GM21390 (cell line): ENCODE data around the gene NT5E.

ENCODE experiments used
- ATAC-seq: cut with Tn5 transposase; IDR thresholded peaks from one replicate; pipeline ENCODE4 v1.9.1; 2021; ENCODE audit not compliant: unreplicated experiment

Gene NT5E

DNA sequence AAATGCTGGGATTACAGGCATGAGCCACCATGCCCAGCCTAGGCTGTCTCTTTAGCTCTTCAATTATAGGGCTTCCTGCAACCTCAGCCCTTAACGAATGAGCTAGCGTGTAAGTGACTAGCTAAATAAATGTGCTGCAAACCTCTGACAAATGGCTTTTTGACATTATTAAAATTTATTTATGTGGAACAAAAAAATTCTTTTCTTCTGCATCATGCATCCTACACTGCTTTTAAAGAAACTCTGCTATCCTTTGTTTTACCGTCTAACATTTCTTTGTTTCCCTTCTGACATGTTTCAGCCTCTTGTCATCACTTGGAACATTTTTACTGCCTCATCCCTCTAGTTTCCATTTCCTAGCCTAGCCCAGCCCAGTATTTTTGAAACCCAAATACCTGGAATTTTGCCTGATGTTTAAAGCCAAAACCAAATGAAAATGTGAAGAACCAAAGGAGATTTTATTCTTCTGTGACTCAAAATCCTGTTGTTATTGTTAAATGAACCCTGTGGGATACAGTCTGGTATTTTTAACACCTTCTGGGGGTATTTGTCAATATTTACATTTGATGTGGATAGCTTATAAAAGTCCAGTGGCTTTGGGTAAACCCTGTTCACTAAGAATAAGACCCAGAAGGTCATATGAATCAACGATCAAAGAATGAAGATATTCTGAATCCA, 9.5 kb downstream of the NT5E start:
- ATAC-seq: no peak

DNA sequence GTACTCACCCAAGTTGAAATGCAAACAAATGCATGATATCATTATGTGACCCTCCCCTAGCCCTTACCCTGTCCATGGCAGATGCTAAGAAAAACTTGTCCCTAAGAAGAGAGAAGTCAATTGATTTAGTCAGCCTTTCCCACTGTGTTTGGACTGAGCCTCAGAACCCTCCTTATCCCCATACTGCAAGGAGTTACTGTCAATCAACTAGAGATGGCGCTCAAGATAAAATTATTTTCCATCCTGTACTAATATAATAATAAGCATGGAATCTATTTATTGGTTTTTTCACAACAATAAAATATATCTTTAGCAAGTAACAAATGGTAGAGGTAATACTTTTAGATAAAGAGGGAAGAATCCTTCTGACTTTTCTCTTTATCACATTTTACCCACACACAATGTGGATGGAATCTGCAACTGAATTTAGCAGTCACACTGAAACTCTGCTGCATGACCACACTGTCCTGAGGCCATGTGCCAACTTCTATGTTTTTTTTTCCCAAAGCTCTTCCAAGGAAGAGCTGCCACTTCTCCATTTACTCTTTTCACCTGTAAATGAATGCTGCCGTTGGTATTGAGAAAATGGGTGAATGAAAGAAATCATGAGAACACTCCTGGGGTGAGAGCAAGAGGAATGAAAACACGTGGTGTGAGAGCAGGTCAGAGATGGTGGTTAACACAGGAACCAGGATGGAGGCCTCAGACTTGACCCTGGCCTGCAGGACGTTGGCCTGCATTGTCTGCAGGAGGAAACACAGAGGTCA, 10.5 kb downstream of the NT5E start:
- no peak for ATAC-seq

DNA sequence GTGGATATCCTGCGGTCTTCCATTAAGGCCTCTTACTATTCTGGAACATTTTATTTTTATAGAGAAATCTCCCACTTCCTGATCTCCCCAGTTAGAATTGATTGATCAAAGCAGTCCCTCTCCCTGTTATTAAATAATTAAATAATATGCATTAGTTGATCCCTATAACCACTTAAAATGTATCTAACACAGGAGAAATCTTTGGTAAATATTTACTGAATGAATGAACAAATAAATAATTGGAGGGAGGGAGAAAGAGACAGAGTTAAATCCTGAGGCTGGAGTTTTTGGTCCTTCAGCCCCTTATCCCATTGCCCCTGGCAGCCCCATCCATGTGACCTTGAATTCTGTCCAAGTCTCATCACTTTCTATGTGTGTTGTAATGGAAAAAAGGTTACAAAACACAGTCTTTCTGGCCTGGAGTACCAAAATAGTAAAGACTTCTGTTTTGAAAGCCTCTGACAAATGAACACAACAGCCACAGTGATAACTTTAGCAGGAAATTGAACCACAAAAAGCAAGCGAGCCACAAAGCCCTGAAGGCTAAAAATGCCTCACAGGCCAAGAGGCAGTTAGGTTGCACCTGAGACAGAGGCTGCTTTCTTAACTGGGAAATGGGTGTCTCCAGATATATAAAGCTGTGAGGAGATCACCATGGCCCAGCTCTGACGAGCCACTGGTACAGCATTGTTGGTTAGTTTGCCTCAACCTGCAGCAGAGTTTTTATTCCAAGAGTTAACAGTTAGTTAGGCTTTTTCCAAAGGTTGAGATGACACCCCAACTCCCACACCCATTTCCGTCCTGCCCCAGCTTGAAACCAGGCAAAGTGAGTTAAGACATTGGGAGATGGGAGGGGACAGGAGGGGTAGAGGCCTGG, 11.3 kb downstream of the NT5E start:
- peak; percentile 83 for ATAC-seq

DNA sequence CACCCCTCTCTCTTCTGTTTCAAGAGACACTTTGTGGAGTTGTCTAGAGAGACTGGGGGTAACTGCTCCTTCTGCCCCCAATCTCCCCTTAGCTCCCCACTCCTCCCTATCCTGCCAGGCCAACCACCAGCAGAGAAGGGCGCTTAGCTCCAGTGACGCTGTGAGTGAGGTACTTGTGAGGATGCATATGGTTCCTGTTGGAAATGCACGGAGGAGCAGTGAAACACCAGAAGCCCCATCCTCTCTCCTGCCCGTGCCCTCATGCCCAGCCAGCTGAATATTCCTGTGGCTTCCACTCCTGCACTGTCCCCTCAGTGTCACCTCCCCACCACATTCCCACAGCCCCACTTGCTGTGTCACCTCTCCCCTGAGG, 11.9 kb downstream of the NT5E start:
- no peak for ATAC-seq

DNA sequence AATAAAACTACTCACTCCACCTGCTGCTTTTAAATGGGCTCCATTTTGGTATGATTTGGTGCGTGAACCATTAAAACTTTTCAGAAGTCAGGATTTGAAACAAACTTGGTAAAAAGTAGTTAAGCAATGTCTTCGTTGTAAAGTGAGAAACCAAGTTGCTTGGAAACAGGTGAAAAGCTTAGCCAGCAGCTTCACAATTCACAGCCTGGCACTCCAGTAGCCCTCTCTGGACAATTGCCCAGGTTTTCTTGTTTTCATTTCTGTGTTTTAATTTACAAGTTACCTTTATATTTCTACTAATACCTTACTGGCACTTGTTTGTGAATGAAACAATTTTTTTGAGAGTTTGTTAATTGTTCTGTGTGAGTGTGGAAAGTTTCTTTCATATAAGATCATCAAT, 12.8 kb downstream of the NT5E start:
- no peak for ATAC-seq

DNA sequence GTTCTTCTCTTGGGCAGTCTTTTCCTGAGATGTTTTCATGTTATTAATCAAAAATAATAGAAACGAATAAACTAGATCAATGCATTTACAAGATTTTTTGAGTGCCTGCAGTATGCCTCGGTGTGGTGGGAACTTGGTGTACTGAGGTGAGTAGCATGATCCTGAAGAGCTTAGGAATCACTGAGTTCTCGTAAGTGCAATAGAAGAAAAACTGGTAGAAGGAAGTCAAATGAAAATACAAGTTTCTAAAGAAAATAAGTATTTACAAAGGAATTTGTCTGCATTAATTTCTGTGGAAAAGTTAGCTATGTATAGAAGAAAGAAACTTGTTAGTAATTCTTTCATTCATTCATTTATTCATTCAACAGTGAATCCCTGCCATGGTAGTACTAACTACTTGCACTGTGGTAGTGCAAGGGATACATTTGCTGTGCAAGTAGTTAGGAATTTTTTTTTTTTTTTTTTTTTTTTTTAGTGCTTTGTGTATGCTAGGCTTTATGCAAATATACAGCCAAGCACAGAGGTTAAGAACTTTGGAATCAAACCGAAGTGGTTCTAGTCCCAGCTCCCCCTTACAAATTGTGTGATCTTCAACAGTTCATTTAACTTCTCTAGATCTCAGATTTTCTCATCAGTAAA, 13.9 kb downstream of the NT5E start:
- ATAC-seq: no peak

DNA sequence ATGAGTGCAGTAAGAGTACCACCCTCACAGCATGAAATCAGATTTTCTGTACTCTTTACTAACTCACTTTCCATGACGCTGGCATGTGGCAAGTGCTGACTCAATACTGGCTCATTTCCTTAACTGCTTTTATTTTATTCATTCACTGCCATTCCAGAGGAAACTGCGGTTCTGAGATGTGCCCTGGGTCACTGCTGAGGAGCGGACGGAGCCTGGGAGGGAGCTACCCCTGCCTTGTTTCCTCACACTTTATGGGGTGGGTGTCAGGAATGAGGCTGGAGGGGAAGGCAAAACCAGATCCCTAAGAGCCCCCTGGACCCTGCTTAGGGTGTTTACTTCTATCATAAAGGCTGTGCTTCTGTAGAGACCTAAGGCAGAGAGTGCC, 14.4 kb downstream of the NT5E start:
- no peak for ATAC-seq

DNA sequence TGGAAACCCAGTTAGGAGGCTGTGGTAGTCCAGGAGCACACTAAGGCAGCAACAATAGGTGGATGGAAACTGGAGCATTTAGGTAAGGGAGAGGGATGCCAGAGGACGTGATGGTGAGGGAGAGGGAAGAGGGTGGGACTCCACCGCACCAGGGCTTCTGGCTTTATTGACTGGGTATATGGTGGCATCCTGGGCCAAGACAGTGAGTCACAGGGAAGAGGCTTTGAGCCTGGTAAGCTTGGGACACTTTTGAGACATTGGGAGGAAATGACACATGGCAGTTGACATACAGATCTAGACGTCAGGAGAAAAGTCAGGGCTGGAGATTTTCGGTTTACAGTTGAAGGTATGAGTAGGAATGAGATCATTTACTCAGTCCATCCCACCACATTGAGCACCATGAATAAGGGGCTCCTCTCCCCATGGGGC, 14.9 kb downstream of the NT5E start:
- no peak for ATAC-seq

DNA sequence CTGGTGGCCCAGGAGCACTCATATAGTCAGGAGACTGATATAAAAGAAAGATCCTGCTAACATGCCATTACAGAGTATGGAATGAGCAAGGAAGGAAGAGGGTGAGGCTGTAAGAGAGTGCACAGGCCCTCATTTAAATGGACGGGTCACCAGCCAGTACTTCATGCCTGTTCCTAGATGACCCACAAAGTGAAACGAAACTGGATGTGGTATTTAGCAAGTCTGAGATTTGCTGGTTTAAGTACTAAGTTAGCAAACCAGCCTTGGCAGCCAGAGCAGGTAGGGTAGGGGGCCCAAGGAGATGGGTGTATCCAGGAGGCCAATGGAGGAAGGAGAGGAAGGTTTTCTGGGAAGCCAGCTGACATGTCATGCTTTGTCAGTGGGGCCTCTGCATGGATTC, 15.9 kb downstream of the NT5E start:
- peak; percentile 35 for ATAC-seq

DNA sequence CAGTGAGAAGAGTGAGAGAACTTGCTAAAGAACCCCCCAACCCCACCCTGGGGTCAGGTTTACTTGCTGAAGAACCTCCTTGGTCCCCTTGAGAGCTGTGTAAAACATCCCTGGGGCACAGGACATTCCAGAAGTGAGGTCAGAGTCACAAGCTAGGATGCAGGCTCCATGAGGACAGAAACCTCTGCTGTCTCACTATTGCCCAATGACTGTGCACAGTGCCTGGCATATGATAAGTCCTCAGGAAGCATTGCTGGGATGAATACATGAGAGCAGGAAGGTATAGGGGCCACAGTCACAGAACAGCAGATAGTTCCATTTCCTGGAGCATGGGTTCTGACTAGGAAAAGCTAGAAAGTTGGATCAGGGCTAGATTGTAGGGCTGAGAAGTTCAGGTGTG, 18.4 kb downstream of the NT5E start:
- ATAC-seq: no peak

DNA sequence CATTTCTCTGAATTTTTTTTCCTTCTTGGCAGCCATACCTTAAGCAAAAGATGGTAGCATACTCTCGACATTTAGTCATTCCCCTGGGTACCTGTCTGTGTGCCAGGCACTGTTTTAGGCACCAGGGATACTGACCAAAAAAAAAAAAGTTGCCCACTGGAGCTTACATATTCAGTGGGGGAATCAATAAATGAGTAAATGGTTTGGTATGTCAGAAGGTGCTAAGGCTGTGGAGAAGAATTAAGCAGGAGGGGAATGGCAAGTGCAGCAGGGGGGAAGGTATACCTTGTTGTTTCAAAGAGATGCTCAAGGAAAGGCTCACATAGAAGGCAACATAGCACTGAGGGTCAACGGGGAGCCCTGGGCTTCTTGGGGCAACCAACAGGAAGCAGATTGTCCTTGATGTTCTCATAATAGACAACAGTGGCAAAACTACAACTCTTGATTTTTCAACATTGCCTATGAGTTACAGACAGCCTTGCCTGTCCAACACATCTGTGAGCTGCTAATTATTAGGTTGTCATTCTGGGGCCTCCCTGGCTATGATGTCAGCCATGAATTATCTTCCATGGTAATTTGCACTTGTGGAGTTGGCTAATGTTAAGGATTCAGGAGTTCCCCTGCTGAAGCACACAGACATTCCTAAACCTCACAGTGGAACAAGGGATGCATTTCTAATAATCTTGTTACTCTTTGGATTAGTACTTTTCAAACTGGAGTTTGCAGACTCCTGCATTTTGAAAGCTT, 19.6 kb downstream of the NT5E start:
- ATAC-seq: no peak

DNA sequence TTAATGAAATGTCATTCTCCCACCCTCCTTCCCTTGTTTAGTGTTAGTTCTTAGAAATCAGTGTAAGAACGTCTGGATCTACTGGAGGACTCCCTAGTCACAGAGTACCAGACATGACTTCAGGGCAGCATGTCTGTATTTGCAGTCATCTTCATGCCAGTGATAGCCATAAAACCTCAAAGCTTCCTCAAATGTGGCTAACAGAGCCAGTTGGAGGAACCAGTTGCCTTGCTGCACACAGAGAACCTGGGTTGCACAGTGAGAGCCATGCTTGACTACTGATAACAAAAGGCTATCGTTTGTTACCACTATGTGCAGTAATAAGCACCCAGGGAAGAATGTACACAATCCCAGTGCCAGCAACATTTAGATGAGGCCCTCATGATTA, 20.1 kb downstream of the NT5E start:
- ATAC-seq: no peak

DNA sequence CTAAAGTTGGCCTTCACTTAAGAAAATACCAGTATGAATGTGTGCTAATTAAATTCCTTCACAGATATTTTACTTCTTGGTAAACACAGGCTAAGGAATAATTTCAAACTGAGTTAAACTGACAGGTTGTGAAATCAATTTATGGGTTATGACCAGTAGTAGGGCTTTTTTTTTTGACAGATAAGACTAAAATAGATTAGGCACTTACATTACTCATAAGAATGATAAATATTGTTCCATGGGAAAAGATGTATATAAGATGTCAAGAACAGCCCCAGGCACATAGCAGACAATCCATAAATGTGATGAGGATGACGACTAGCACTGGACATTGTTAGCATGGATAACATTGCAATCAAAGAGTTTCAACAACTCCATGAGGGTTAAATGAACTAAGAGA, 22.9 kb downstream of the NT5E start:
- ATAC-seq: no peak

DNA sequence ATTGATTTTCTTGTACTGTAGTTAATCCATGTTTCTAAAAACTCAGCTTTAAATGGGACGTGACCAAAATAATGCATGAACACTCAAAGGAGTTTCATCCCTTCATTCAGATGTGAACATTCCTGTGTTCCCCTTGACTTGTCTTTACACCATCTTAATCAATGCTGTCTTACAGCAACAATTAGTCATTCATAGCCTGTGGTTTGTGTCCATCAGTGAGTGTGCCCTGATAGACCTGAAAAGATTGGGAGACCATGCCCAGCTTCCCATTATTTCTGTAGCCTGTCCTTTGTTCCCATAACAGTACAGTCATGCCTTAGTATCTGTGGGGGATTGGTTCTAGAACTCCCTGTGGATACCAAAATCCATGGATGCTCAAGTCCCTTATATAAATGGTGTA, 23.9 kb downstream of the NT5E start:
- ATAC-seq: no peak

DNA sequence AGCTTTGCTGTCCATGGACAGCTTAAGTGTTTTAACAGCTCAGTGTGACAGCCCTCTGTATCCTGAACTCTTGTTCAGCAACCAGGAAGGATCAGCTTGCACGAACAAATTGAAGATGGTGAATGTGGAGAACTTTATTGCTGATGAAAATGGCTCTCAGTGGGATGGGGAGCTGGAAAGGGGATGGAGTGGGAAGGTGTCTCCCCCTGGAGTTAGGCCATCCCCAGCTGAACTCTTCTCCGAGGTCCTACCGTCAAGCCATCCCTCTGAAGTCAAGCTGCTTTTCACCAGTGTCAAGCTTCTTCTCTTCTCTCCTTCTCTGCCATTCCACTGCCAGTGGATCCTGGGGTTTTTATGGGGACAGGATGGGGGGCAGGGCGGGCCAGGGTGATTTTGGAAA, 26.6 kb downstream of the NT5E start:
- no peak for ATAC-seq

DNA sequence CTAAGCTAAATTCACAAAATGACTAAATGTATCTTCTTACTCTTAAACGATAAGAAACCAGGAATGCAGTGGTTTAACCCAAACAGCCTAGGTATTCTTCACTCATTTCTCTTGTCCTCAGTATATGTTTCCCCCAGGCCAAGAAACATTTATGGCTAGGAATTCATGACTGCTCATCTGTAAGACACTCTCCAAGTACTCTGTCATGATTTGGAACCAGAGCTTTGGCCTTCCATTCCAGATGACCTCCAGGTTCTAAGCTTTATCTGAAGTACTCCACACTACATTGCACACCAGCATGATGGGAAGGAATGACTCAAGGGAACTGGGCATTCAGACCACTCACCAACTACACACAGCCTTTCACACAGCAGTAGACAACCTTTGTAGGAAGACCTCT, 29.3 kb downstream of the NT5E start:
- ATAC-seq: no peak

DNA sequence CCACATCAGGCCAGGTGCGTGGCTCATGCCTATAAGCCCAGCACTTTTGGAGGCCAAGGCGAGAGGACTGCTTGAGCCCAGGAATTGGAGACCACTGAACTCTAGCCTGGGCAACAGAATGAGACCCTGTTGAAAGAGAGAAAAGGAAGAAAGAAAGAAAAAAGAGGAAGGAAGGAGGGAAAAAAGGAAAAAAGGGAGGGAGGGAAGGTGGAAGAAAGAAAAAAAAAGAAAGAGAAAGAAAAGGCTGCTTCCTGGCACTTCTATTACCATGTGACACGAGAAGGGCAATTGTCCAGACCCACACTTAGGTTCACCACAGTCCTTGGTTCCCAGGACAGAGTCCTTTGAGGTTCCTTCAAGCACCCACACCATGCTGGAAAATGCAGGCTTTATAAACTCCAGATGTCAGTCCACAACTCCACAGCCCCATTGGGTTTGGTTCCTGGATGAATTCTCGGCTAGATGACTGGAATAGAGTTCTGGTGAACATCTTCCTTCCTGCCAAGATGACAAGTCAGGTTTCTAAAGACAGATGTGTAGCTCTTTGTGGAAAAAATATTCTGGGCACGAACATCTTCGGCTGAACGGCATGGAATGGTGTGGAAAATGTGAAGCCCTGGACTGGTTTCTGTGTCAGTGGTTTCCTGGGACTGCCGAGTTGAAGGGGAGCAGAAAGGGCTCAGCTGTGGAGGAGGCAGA, 32.5 kb downstream of the NT5E start:
- peak; percentile 5 for ATAC-seq

DNA sequence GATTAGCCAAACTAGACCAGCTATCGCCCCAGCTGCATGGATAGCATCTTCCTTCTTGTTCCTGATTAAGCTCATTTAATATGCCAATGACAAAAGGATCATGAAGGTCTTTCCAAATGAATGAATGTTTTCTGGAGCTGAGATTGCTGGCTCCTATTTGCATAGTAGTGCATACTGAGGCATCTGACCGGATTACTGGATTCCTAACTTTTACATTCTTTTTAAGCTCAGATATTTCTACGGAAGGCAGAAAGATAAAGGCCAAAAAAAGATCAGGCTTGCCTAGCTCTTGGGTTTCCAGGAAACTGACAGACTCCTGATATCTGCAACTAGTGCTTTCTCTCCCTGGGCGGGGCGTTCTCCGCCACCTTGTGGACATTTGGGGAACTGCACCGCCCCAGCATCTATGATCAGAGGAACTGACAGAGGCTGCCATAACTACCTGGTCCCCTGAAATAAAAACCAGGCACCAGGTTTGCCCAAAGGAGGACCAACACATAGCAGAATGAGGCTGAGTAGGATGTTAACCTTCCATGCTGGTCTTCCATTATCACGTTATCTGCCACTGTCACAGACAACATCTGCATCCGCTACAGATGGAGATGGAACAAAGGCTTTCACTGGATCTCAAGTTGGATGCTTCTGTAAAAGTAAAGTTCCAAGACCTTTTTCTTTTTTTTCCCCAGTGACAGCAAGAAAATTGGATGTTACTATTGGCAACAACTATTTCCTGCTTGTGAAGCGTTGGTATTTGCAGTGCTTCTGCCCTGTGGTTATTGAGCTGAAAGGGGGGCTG, 33.2 kb downstream of the NT5E start:
- peak; percentile 93 for ATAC-seq

DNA sequence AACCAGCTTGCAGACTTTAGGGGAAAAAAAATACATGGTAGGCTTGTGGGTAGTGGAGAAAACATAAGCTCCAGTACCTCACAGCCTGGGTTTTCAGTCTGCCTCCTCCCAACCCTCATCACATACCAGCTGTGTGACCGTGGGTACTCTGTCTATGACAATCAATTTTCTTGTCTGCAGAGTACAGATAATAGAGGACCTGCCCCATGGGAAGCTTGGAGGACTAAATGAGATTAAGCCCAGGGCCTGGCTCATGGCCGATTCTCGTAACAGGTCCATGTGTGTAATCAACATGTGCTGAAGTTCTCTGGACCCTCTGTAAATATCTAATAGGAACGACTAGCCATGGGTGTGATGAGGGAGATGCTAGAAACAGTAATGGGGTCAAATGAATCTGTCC, 34.0 kb downstream of the NT5E start:
- ATAC-seq: no peak
